GM12878 (cell line): ENCODE results near the gene ART3. TPM values are rescaled to one million over a fixed set of nuclear protein-coding genes. Genes with fewer than 3 reads are reported as not detected.

Experiments
- ATAC-seq: fragments of 200-7000 bp; cut with Tn5 transposase; 3 replicates; pipeline ENCODE4 v1.9.1; 2020; ENCODE audit warnings: mild to moderate bottlenecking, moderate library complexity
- BruUV-seq: library from RNA; stranded (reverse); fragments of 400-500 nt; replicated peaks from 2 replicates; lab custom pipeline; 2021; lab: Mats Ljungman, UMichigan
- CTCF ChIA-PET: fragments of 300-600 bp; sonication (Branson Sonifier 250); formaldehyde crosslinking; extraction: SDS; loops from one replicate; lab custom pipeline; 2021; ENCODE audit warnings: inconsistent platforms; lab: Yijun Ruan, JAX
- POLR2A ChIA-PET: fragments of 350-600 bp; formaldehyde crosslinking; extraction: SDS; loops from one replicate; lab custom pipeline; 2021; ENCODE audit warnings: inconsistent platforms; lab: Charles Lee
- RAD21 ChIA-PET: fragments of 300-600 bp; sonication (Branson Sonifier 250); formaldehyde crosslinking; loops from one replicate; lab custom pipeline; 2023; ENCODE audit warnings: antibody characterized with exemption; ENCODE audit not compliant: unreplicated experiment; lab: Charles Lee
- SMC1A ChIA-PET: fragments of 300-600 bp; sonication (Branson Sonifier 250); formaldehyde crosslinking; loops from one replicate; lab custom pipeline; 2023; ENCODE audit not compliant: unreplicated experiment, uncharacterized antibody; lab: Charles Lee
- DNase-seq: peaks from one replicate; pipeline ENCODE4 v3.0.0-alpha.2; 2011; ENCODE audit warnings: low read depth, low spot score
- FAIRE-seq: peaks from 3 replicates; lab custom pipeline; 2011; peaks lifted over from hg19 to GRCh38; lab: Jason Lieb, UNC
- H2AFZ ChIP-seq: 2 replicates; pipeline ENCODE4 v1.6.0; 2011; ENCODE audit warnings: low read depth, low read length, control low read depth; ENCODE audit not compliant: control insufficient read depth
- H3K27ac ChIP-seq: 2 replicates; pipeline ENCODE4 v1.5.1; 2011; ENCODE audit warnings: control low read depth; ENCODE audit not compliant: control insufficient read depth, insufficient read depth
- H3K27me3 ChIP-seq, 2 experiments: replicated peaks in 1 of 2; 2 replicates each; pipeline versions ENCODE4 v1.6.0 to v1.6.1; 2011; ENCODE audit warnings: low read length in 1 of 2; ENCODE audit not compliant: control insufficient read depth in 2 of 2, insufficient read depth in 2 of 2
- H3K36me3 ChIP-seq, 2 experiments: 2 replicates each; pipeline ENCODE4 v1.5.1; 2011; ENCODE audit warnings: low read length in 1 of 2; ENCODE audit not compliant: control insufficient read depth in 2 of 2, insufficient read depth in 2 of 2
- H3K4me1 ChIP-seq: 2 replicates; pipeline ENCODE4 v1.6.1; 2011; ENCODE audit warnings: mild to moderate bottlenecking, low read length, moderate library complexity, mixed read lengths; ENCODE audit not compliant: control insufficient read depth, insufficient read depth
- H3K4me2 ChIP-seq: 2 replicates; pipeline ENCODE4 v1.6.0; 2011; ENCODE audit warnings: control low read depth; ENCODE audit not compliant: control insufficient read depth, insufficient read depth
- H3K4me3 ChIP-seq: fragments of 200-600 bp; sonication (generic); 2 replicates; pipeline ENCODE4 v1.5.1; 2016
- H3K79me2 ChIP-seq: 2 replicates; pipeline ENCODE4 v1.6.0; 2011; ENCODE audit warnings: low read length; ENCODE audit not compliant: control insufficient read depth, insufficient read depth
- H3K9ac ChIP-seq: 2 replicates; pipeline ENCODE4 v1.8.0; 2011; ENCODE audit warnings: low read length, control low read depth, mixed read lengths; ENCODE audit not compliant: control insufficient read depth, insufficient read depth
- H3K9me3 ChIP-seq: replicated peaks from 3 replicates; pipeline ENCODE4 v1.5.1; 2011; ENCODE audit warnings: mild to moderate bottlenecking, low read length; ENCODE audit not compliant: control insufficient read depth, insufficient read depth
- H4K20me1 ChIP-seq: 2 replicates; pipeline ENCODE4 v1.6.0; 2011; ENCODE audit not compliant: control insufficient read depth, insufficient read depth
- IKZF1 ChIP-seq: fragments of 450-650 bp; conservative IDR thresholded peaks from 2 replicates; pipeline ENCODE4 v1.6.1; 2017; ENCODE audit warnings: antibody characterized with exemption, mild to moderate bottlenecking
- MTA2 ChIP-seq: fragments of 450-650 bp; IDR thresholded peaks from 2 replicates; pipeline ENCODE4 v1.6.1; 2016; ENCODE audit warnings: low read depth, mild to moderate bottlenecking, moderate library complexity
- SIX5 ChIP-seq: IDR thresholded peaks from 2 replicates; pipeline ENCODE4 v1.6.1; 2011; ENCODE audit warnings: mild to moderate bottlenecking, low read depth, low read length, moderate library complexity; ENCODE audit not compliant: severe bottlenecking
- SMARCA5 ChIP-seq: fragments of 450-650 bp; IDR thresholded peaks from 2 replicates; pipeline ENCODE4 v1.6.1; 2017; ENCODE audit warnings: mild to moderate bottlenecking
- TAF1 ChIP-seq: IDR thresholded peaks from 2 replicates; pipeline ENCODE4 v1.6.1; 2011; ENCODE audit warnings: mild to moderate bottlenecking, low read depth, low read length, borderline replicate concordance
- TCF12 ChIP-seq: IDR thresholded peaks from 2 replicates; pipeline ENCODE4 v1.6.1; 2011; ENCODE audit warnings: low read depth, mild to moderate bottlenecking, low read length
- WGBS: methylation state at CpG from one replicate; pipeline ENCODE4 v1.1.6; 2016; ENCODE audit warnings: low lambda C conversion rate; ENCODE audit not compliant: insufficient replicate concordance, insufficient coverage; ENCODE audit errors: missing lambda C conversion rate; 5-methylcytosine and 5-hydroxymethylcytosine counted together
- in situ Hi-C: fragments of 300-500 bp; cut with MboI; formaldehyde crosslinking; loops from 9 replicates; pipeline ENCODE4 v1.14.3; 2018; ENCODE audit warnings: mixed read lengths
- intact Hi-C: fragments of 100-400 bp; cut with micrococcal nuclease; formaldehyde crosslinking; loops from one replicate; pipeline ENCODE4 v1.14.2; 2022; ENCODE audit not compliant: unreplicated experiment
- polyA plus RNA-seq, 11 experiments: library from polyadenylated mRNA; depleted of rRNA in 4 of 11; unstranded in 6 of 11; stranded (reverse) in 5 of 11; fragments of >200 nt; fragmentation: Nextera tagmentation in 4 of 11; fragmentation: Illumina TruSeq in 1 of 11; extraction: Ambion mirVana in 4 of 11; extraction: Trizol in 1 of 11; gene quantifications; 1 replicate in 1 of 11; 2 replicates in 10 of 11; pipeline versions ENCODE4 v1.2.1 to v1.2.3, GENCODE V29; 2011 to 2016; ENCODE audit warnings: inconsistent platforms in 2 of 11, missing spikeins in 2 of 11, low read depth in 1 of 11
- total RNA-seq, 4 experiments: library from RNA; depleted of rRNA in 3 of 4; stranded (reverse); fragments of >200 nt in 3 of 4; fragmentation: Illumina TruSeq in 1 of 4; extraction: Trizol in 1 of 4; gene quantifications; 2 replicates each; pipeline versions ENCODE4 v1.2.1 to v1.2.3, GENCODE V29; 2013 to 2021
- TF ChIP-seq, protein P1 (sequence below): fragments of 450-650 bp; formaldehyde crosslinking; IDR thresholded peaks from 2 replicates; pipeline ENCODE4 v1.4.0; 2020; ENCODE audit warnings: mild to moderate bottlenecking, moderate library complexity

The ART3 gene
- total and polyA plus RNA-seq, 10 of the 15 experiments (the other 5 are each of a cell fraction or from before 2014, with no cell fraction given), result 0.18 to 0.50 (median 0.26) TPM; not detected in 6

DNA sequence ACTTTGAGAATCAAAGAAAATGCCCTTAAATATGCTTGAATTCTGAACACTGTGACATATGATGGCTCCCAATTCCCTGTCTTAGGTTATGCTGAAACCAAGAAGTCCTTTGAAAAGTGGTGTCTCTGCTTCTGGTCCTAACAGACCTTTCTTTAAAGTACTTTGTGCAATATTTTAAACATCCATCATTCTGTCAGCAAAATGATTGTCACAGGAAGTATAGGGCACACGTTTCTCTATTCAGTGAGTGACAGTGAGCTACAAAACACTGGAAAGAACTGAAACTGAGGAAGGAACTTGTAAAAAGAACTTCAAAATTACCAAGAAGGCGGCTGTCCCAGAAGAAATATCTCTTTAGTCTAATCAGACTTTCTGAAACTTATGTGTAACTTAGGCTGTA, 85.8 kb downstream of the ART3 start:
- Histone ChIP-seq H3K9ac (no peak overlapping the region), H3K27ac (no peak overlapping the region), H3K27me3 (no peaks in the 10 kb centered on the region), H3K79me2 (no peaks in the 10 kb centered on the region), H3K4me1 (no peaks in the 10 kb centered on the region), H4K20me1 (no peaks in the 10 kb centered on the region), H3K4me2 (no peak overlapping the region), H3K36me3 (peaks cover 0 to 6% of the 10 kb centered on the region in 2 experiments; a peak in 2 of 4 replicates), H3K4me3 (no peak overlapping the region), H3K9me3 (no peaks in the 10 kb centered on the region), H2AFZ (no peak overlapping the region)
- intact Hi-C loops (no loop called here), in situ Hi-C loops (no loop called here)
- FAIRE-seq, result no peak
- no peak for DNase-seq
- ChIA-PET SMC1A (interaction anchor here (1.8 kb wide), 1 partner anchor 11 kb away, joined by 5 read pairs; the partner anchor contains the start of gene NUP54), RAD21 (interaction anchor here (1.0 kb wide), 1 partner anchor 165 kb away, joined by 5 read pairs; no protein-coding TSS in a partner anchor), CTCF (interaction anchor here (1.2 kb wide), 1 partner anchor 19 kb away, joined by 4 read pairs; no protein-coding TSS in a partner anchor), POLR2A (no interaction called here)
- TF ChIP-seq IKZF1 (no peak), TAF1 (no peak), SIX5 (no peak), SMARCA5 (no peak), MTA2 (no peak), TCF12 (no peak)
- TF ChIP-seq, protein P1, sequence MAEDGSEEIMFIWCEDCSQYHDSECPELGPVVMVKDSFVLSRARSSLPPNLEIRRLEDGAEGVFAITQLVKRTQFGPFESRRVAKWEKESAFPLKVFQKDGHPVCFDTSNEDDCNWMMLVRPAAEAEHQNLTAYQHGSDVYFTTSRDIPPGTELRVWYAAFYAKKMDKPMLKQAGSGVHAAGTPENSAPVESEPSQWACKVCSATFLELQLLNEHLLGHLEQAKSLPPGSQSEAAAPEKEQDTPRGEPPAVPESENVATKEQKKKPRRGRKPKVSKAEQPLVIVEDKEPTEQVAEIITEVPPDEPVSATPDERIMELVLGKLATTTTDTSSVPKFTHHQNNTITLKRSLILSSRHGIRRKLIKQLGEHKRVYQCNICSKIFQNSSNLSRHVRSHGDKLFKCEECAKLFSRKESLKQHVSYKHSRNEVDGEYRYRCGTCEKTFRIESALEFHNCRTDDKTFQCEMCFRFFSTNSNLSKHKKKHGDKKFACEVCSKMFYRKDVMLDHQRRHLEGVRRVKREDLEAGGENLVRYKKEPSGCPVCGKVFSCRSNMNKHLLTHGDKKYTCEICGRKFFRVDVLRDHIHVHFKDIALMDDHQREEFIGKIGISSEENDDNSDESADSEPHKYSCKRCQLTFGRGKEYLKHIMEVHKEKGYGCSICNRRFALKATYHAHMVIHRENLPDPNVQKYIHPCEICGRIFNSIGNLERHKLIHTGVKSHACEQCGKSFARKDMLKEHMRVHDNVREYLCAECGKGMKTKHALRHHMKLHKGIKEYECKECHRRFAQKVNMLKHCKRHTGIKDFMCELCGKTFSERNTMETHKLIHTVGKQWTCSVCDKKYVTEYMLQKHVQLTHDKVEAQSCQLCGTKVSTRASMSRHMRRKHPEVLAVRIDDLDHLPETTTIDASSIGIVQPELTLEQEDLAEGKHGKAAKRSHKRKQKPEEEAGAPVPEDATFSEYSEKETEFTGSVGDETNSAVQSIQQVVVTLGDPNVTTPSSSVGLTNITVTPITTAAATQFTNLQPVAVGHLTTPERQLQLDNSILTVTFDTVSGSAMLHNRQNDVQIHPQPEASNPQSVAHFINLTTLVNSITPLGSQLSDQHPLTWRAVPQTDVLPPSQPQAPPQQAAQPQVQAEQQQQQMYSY, result no peak
- BruUV-seq, result TSS peak; percentile 65
- ATAC-seq, result no peak
- 44% methylated on average over 2 of the region's 2 CpGs for WGBS

Other genes with a start within 250 kb of the ART3 start
Only the 7 nearest of the 10 such genes appear.
- gene NAAA, start 133.7 kb upstream of the ART3 start, total RNA-seq (2014; rRNA removed), result 3.3 and 4.0 TPM in 2 replicates
- 1.9 and 2.9 TPM in 2 replicates for gene NAAA, start 133.7 kb upstream of the ART3 start, total RNA-seq (2014; rRNA removed; fragmentation: Illumina TruSeq; extraction: Trizol)
- 3.4 and 4.9 TPM in 2 replicates for gene NAAA, start 133.7 kb upstream of the ART3 start, total RNA-seq (2021)
- 0.60 and 0.71 TPM in 2 replicates for gene NAAA, start 133.7 kb upstream of the ART3 start, polyA plus RNA-seq (2011; rRNA removed)
- 3.2 and 3.3 TPM in 2 replicates for gene NAAA, start 133.7 kb upstream of the ART3 start, polyA plus RNA-seq (2014; fragmentation: Illumina TruSeq; extraction: Trizol)
- 1 to 10 TPM; 1.2 to 1.4 TPM for gene NAAA, start 133.7 kb upstream of the ART3 start, polyA plus RNA-seq (2014; fragmentation: Nextera tagmentation; extraction: Ambion mirVana)
- 2.8 and 4.2 TPM in 2 replicates for gene NAAA, start 133.7 kb upstream of the ART3 start, polyA plus RNA-seq (2014; rRNA removed)
- 1 to 10 TPM; 1.9 to 4.0 TPM for gene NAAA, start 133.7 kb upstream of the ART3 start, polyA plus RNA-seq (2016; fragmentation: Nextera tagmentation; extraction: Ambion mirVana)
- 20.5 and 21.2 TPM in 2 replicates for gene SDAD1, start 83.8 kb upstream of the ART3 start, total RNA-seq (2014; rRNA removed)
- gene SDAD1, start 83.8 kb upstream of the ART3 start, total RNA-seq (2014; rRNA removed; fragmentation: Illumina TruSeq; extraction: Trizol), result 34.8 and 36.7 TPM in 2 replicates
- 34.0 and 34.3 TPM in 2 replicates for gene SDAD1, start 83.8 kb upstream of the ART3 start, total RNA-seq (2021)
- 27.1 and 35.6 TPM in 2 replicates for gene SDAD1, start 83.8 kb upstream of the ART3 start, polyA plus RNA-seq (2011; rRNA removed)
- 45.5 and 48.2 TPM in 2 replicates for gene SDAD1, start 83.8 kb upstream of the ART3 start, polyA plus RNA-seq (2014; fragmentation: Illumina TruSeq; extraction: Trizol)
- 10 to 100 TPM; 46.0 to 84.4 TPM for gene SDAD1, start 83.8 kb upstream of the ART3 start, polyA plus RNA-seq (2014; fragmentation: Nextera tagmentation; extraction: Ambion mirVana)
- gene SDAD1, start 83.8 kb upstream of the ART3 start, polyA plus RNA-seq (2014; rRNA removed), result 18.5 and 22.3 TPM in 2 replicates
- gene SDAD1, start 83.8 kb upstream of the ART3 start, polyA plus RNA-seq (2016; fragmentation: Nextera tagmentation; extraction: Ambion mirVana), result 10 to 100 TPM; 63.3 to 75.0 TPM
- 0.06 and 0.38 TPM in 2 replicates for gene CXCL9, start 67.2 kb upstream of the ART3 start, total RNA-seq (2014; rRNA removed)
- 0.22 and 0.32 TPM in 2 replicates for gene CXCL9, start 67.2 kb upstream of the ART3 start, total RNA-seq (2014; rRNA removed; fragmentation: Illumina TruSeq; extraction: Trizol)
- 0.19 and 0.21 TPM in 2 replicates for gene CXCL9, start 67.2 kb upstream of the ART3 start, total RNA-seq (2021)
- 0.03 TPM in 1 of 2 replicates, not detected in the other for gene CXCL9, start 67.2 kb upstream of the ART3 start, polyA plus RNA-seq (2011; rRNA removed)
- gene CXCL9, start 67.2 kb upstream of the ART3 start, polyA plus RNA-seq (2014; fragmentation: Illumina TruSeq; extraction: Trizol), result 0.46 and 1.0 TPM in 2 replicates
- under 1 TPM; 0.03 to 0.07 TPM for gene CXCL9, start 67.2 kb upstream of the ART3 start, polyA plus RNA-seq (2014; fragmentation: Nextera tagmentation; extraction: Ambion mirVana)
- 0.24 and 0.32 TPM in 2 replicates for gene CXCL9, start 67.2 kb upstream of the ART3 start, polyA plus RNA-seq (2014; rRNA removed)
- under 1 TPM; 0.23 to 0.25 TPM for gene CXCL9, start 67.2 kb upstream of the ART3 start, polyA plus RNA-seq (2016; fragmentation: Nextera tagmentation; extraction: Ambion mirVana)
- 1.8 and 3.2 TPM in 2 replicates for gene CXCL10, start 51.2 kb upstream of the ART3 start, total RNA-seq (2014; rRNA removed)
- gene CXCL10, start 51.2 kb upstream of the ART3 start, total RNA-seq (2014; rRNA removed; fragmentation: Illumina TruSeq; extraction: Trizol), result 2.7 and 2.8 TPM in 2 replicates
- 1.3 and 2.2 TPM in 2 replicates for gene CXCL10, start 51.2 kb upstream of the ART3 start, total RNA-seq (2021)
- gene CXCL10, start 51.2 kb upstream of the ART3 start, polyA plus RNA-seq (2011; rRNA removed), result 0.46 and 0.88 TPM in 2 replicates
- gene CXCL10, start 51.2 kb upstream of the ART3 start, polyA plus RNA-seq (2014; fragmentation: Illumina TruSeq; extraction: Trizol), result 2.4 and 4.6 TPM in 2 replicates
- gene CXCL10, start 51.2 kb upstream of the ART3 start, polyA plus RNA-seq (2014; fragmentation: Nextera tagmentation; extraction: Ambion mirVana), result 10 to 100 TPM in 1 of 2 experiments, 1 to 10 TPM in 1; 7.7 to 10.4 TPM
- gene CXCL10, start 51.2 kb upstream of the ART3 start, polyA plus RNA-seq (2014; rRNA removed), result 0.99 and 2.0 TPM in 2 replicates
- gene CXCL10, start 51.2 kb upstream of the ART3 start, polyA plus RNA-seq (2016; fragmentation: Nextera tagmentation; extraction: Ambion mirVana), result 10 to 100 TPM; 15.5 to 19.5 TPM
- gene CXCL11, start 38.6 kb upstream of the ART3 start, total RNA-seq (2014; rRNA removed), result not detected in 2 replicates
- not detected in 2 replicates for gene CXCL11, start 38.6 kb upstream of the ART3 start, total RNA-seq (2014; rRNA removed; fragmentation: Illumina TruSeq; extraction: Trizol)
- gene CXCL11, start 38.6 kb upstream of the ART3 start, total RNA-seq (2021), result not detected in 2 replicates
- not detected in 2 replicates for gene CXCL11, start 38.6 kb upstream of the ART3 start, polyA plus RNA-seq (2011; rRNA removed)
- gene CXCL11, start 38.6 kb upstream of the ART3 start, polyA plus RNA-seq (2014; fragmentation: Illumina TruSeq; extraction: Trizol), result 0.17 TPM in 1 of 2 replicates, not detected in the other
- gene CXCL11, start 38.6 kb upstream of the ART3 start, polyA plus RNA-seq (2014; fragmentation: Nextera tagmentation; extraction: Ambion mirVana), result under 1 TPM in 1 of 2 experiments, not detected in 1; 0.04 TPM
- gene CXCL11, start 38.6 kb upstream of the ART3 start, polyA plus RNA-seq (2014; rRNA removed), result not detected in 2 replicates
- gene CXCL11, start 38.6 kb upstream of the ART3 start, polyA plus RNA-seq (2016; fragmentation: Nextera tagmentation; extraction: Ambion mirVana), result not detected
- gene NUP54, start 73.7 kb downstream of the ART3 start, total RNA-seq (2014; rRNA removed), result 40.9 and 48.1 TPM in 2 replicates
- 51.9 and 52.9 TPM in 2 replicates for gene NUP54, start 73.7 kb downstream of the ART3 start, total RNA-seq (2014; rRNA removed; fragmentation: Illumina TruSeq; extraction: Trizol)
- gene NUP54, start 73.7 kb downstream of the ART3 start, total RNA-seq (2021), result 37.2 and 39.6 TPM in 2 replicates
- 69.0 and 122 TPM in 2 replicates for gene NUP54, start 73.7 kb downstream of the ART3 start, polyA plus RNA-seq (2011; rRNA removed)
- gene NUP54, start 73.7 kb downstream of the ART3 start, polyA plus RNA-seq (2014; fragmentation: Illumina TruSeq; extraction: Trizol), result 44.1 and 54.6 TPM in 2 replicates
- 10 to 100 TPM; 17.5 to 27.7 TPM for gene NUP54, start 73.7 kb downstream of the ART3 start, polyA plus RNA-seq (2014; fragmentation: Nextera tagmentation; extraction: Ambion mirVana)
- gene NUP54, start 73.7 kb downstream of the ART3 start, polyA plus RNA-seq (2014; rRNA removed), result 31.1 and 33.6 TPM in 2 replicates
- gene NUP54, start 73.7 kb downstream of the ART3 start, polyA plus RNA-seq (2016; fragmentation: Nextera tagmentation; extraction: Ambion mirVana), result 10 to 100 TPM; 43.7 to 44.6 TPM
- gene SCARB2, start 139.1 kb downstream of the ART3 start, total RNA-seq (2014; rRNA removed), result 10.7 and 11.9 TPM in 2 replicates
- 9.2 and 9.5 TPM in 2 replicates for gene SCARB2, start 139.1 kb downstream of the ART3 start, total RNA-seq (2014; rRNA removed; fragmentation: Illumina TruSeq; extraction: Trizol)
- gene SCARB2, start 139.1 kb downstream of the ART3 start, total RNA-seq (2021), result 6.2 and 8.4 TPM in 2 replicates
- gene SCARB2, start 139.1 kb downstream of the ART3 start, polyA plus RNA-seq (2011; rRNA removed), result 9.9 and 10.9 TPM in 2 replicates
- gene SCARB2, start 139.1 kb downstream of the ART3 start, polyA plus RNA-seq (2014; fragmentation: Illumina TruSeq; extraction: Trizol), result 9.7 and 10.3 TPM in 2 replicates
- 1 to 10 TPM; 2.1 to 3.7 TPM for gene SCARB2, start 139.1 kb downstream of the ART3 start, polyA plus RNA-seq (2014; fragmentation: Nextera tagmentation; extraction: Ambion mirVana)
- gene SCARB2, start 139.1 kb downstream of the ART3 start, polyA plus RNA-seq (2014; rRNA removed), result 5.6 and 6.7 TPM in 2 replicates
- gene SCARB2, start 139.1 kb downstream of the ART3 start, polyA plus RNA-seq (2016; fragmentation: Nextera tagmentation; extraction: Ambion mirVana), result 10 to 100 TPM; 11.5 to 11.7 TPM